T-helper 2 cell (primary cell): ENCODE results near the gene B4GALNT3.

ENCODE experiments used
- DNase-seq, 5 experiments: peaks; one replicate each; pipeline versions ENCODE4 v3.0.0 to v3.0.0-alpha.2; 2012 to 2022

Gene B4GALNT3

GRCh38 chr12:560691-561390 is 101.1 kb downstream of the B4GALNT3 start:
- DNase-seq = no peak

GRCh38 chr12:561391-561705 is 101.6 kb downstream of the B4GALNT3 start:
- DNase-seq = no peak

GRCh38 chr12:561908-562593 is 102.3 kb downstream of the B4GALNT3 start:
- no peak for DNase-seq

GRCh38 chr12:562634-563033 is 102.9 kb downstream of the B4GALNT3 start:
- no peak for DNase-seq

GRCh38 chr12:563250-563781 is 103.6 kb downstream of the B4GALNT3 start:
- peak in 3 of 5 experiments; percentile 40 to 91 (median 82) for DNase-seq

GRCh38 chr12:563787-564298 is 104.1 kb downstream of the B4GALNT3 start:
- DNase-seq = no peak

GRCh38 chr12:565161-565560 is 105.4 kb downstream of the B4GALNT3 start:
- DNase-seq = no peak

- DNase-seq = no peak
These were observed 105.9 kb downstream of the B4GALNT3 start for GRCh38 chr12:565589-566105.

- DNase-seq = no peak
These were observed 108.7 kb downstream of the B4GALNT3 start for GRCh38 chr12:568486-568885.

- no peak for DNase-seq
These were observed 109.4 kb downstream of the B4GALNT3 start for GRCh38 chr12:569091-569676.

GRCh38 chr12:569803-570434 is 110.2 kb downstream of the B4GALNT3 start:
- DNase-seq = peak; percentile 69 to 81 (median 80)

GRCh38 chr12:570435-570920 is 110.7 kb downstream of the B4GALNT3 start:
- DNase-seq = no peak

- no peak for DNase-seq
These were observed 111.4 kb downstream of the B4GALNT3 start for GRCh38 chr12:570921-571794.

- DNase-seq = no peak
These were observed 112.2 kb downstream of the B4GALNT3 start for GRCh38 chr12:571795-572531.

- DNase-seq = no peak
These were observed 112.8 kb downstream of the B4GALNT3 start for GRCh38 chr12:572532-572899.

GRCh38 chr12:573232-573631 is 113.5 kb downstream of the B4GALNT3 start:
- DNase-seq = no peak

GRCh38 chr12:574475-575128 is 114.9 kb downstream of the B4GALNT3 start:
- DNase-seq = no peak

- DNase-seq = no peak
These were observed 115.4 kb downstream of the B4GALNT3 start for GRCh38 chr12:575129-575502.

- peak; percentile 69 to 85 (median 76) for DNase-seq
These were observed 116.3 kb downstream of the B4GALNT3 start for GRCh38 chr12:575948-576614.

- no peak for DNase-seq
These were observed 116.9 kb downstream of the B4GALNT3 start for GRCh38 chr12:576615-577110.
